HG02938 (cell line): ENCODE measurements around the gene ATG16L2.
"Not testable (repeated sequence)": the region's sequence is repeated elsewhere in the genome, so short reads cannot be mapped to it uniquely, and the experiment has no call there.

ENCODE experiments used
- ATAC-seq: cut with Tn5 transposase; IDR thresholded peaks from one replicate; pipeline ENCODE4 v1.9.1; 2021; ENCODE audit warnings: mild to moderate bottlenecking, moderate library complexity; ENCODE audit not compliant: unreplicated experiment

ATG16L2 gene

GRCh38 chr11:72779495-72780128 is 34.6 kb upstream of the ATG16L2 start:
- no peak for ATAC-seq

- ATAC-seq: no peak
These were observed 33.7 kb upstream of the ATG16L2 start for GRCh38 chr11:72780296-72781062.

- ATAC-seq: no peak
These were observed 33.2 kb upstream of the ATG16L2 start for GRCh38 chr11:72781063-72781312.

- no peak for ATAC-seq
These were observed 32.7 kb upstream of the ATG16L2 start for GRCh38 chr11:72781313-72782080.

GRCh38 chr11:72782081-72782920 is 31.9 kb upstream of the ATG16L2 start:
- ATAC-seq: no peak

GRCh38 chr11:72783144-72783905 is 30.9 kb upstream of the ATG16L2 start:
- ATAC-seq: no peak

GRCh38 chr11:72784662-72785061 is 29.5 kb upstream of the ATG16L2 start:
- ATAC-seq: no peak

- ATAC-seq: no peak
These were observed 27.7 kb upstream of the ATG16L2 start for GRCh38 chr11:72786305-72787215.

- peak; percentile 57 for ATAC-seq
These were observed 26.8 kb upstream of the ATG16L2 start for GRCh38 chr11:72787216-72788104.

GRCh38 chr11:72788241-72788640 is 26.0 kb upstream of the ATG16L2 start:
- ATAC-seq: no peak

- ATAC-seq: no peak
These were observed 24.6 kb upstream of the ATG16L2 start for GRCh38 chr11:72789493-72790131.

- not testable (repeated sequence) for ATAC-seq
These were observed 23.0 kb upstream of the ATG16L2 start for GRCh38 chr11:72791228-72791627.

GRCh38 chr11:72792437-72793021 is 21.7 kb upstream of the ATG16L2 start:
- no peak for ATAC-seq

GRCh38 chr11:72793076-72793424 is 21.2 kb upstream of the ATG16L2 start:
- no peak for ATAC-seq

- peak; percentile 82 for ATAC-seq
These were observed 20.5 kb upstream of the ATG16L2 start, which contains the start of gene STARD10 for GRCh38 chr11:72793425-72794367. TSS of gene STARD10 (minus strand) at chr11:72794047. CDS start at chr11:72781181, 12,866 bp downstream.

- no peak for ATAC-seq
These were observed 15.8 kb upstream of the ATG16L2 start for GRCh38 chr11:72798361-72798760.
